ENCODE measurements around the gene RADIL. TPM values are rescaled to one million over a fixed set of nuclear protein-coding genes. Genes with fewer than 3 reads are reported as not detected.

Gene RADIL
- total and polyA plus RNA-seq, 3 experiments from 2014 or later = 0.04 to 0.20 TPM; not detected in 1

DNA sequence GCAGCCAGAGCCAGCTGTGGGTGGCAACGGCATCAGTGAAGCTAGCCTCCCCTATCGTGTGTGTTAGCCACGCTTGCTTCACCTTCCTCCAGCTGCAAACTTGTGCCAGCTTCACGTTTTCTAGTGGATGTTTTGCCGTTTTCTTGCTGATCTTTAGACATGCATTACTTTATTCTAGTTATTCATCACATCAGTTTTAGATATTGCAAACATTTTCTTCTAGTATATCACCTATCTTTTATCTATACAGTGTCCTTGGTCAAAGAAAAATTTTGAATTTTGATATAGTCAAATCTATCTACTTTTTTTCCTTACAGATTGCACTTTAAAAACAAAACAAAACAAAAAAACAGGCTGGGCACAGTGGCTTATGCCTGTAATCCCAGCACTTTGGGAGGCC, 15.0 kb downstream of the RADIL start:
- peaks cover 2 to 13% (median 5%) of the 10 kb centered on the region in 3 donors for H3K4me1 Mint-ChIP-seq
- CTCF ChIA-PET = no interaction called here
- Histone ChIP-seq H3K27ac (ENCODE audit: low read depth, low read length) (no peak overlapping the region), H3K4me3 (ENCODE audit: low read length) (no peak overlapping the region), H3K9me3 (ENCODE audit: low read length) (no peaks in the 10 kb centered on the region), H3K4me1 (ENCODE audit: insufficient read depth, low read length) (no peaks in the 10 kb centered on the region), H3K27me3 (ENCODE audit: insufficient read depth, low read length, poor library complexity, severe bottlenecking) (no peaks in the 10 kb centered on the region), H3K36me3 (ENCODE audit: insufficient read depth, low read length) (no peaks in the 10 kb centered on the region)
- H3K4me3 Mint-ChIP-seq = no peak overlapping the region
- H3K36me3 Mint-ChIP-seq = no peaks in the 10 kb centered on the region
- peaks cover 0 to 8% (median 2%) of the 10 kb centered on the region in 5 donors for H3K9me3 Mint-ChIP-seq
- POLR2A ChIA-PET = no interaction called here
- H3K27ac Mint-ChIP-seq = no peak overlapping the region
- no peak for DNase-seq
- peaks cover 33 to 69% of the 10 kb centered on the region in 2 donors for H3K27me3 Mint-ChIP-seq

DNA sequence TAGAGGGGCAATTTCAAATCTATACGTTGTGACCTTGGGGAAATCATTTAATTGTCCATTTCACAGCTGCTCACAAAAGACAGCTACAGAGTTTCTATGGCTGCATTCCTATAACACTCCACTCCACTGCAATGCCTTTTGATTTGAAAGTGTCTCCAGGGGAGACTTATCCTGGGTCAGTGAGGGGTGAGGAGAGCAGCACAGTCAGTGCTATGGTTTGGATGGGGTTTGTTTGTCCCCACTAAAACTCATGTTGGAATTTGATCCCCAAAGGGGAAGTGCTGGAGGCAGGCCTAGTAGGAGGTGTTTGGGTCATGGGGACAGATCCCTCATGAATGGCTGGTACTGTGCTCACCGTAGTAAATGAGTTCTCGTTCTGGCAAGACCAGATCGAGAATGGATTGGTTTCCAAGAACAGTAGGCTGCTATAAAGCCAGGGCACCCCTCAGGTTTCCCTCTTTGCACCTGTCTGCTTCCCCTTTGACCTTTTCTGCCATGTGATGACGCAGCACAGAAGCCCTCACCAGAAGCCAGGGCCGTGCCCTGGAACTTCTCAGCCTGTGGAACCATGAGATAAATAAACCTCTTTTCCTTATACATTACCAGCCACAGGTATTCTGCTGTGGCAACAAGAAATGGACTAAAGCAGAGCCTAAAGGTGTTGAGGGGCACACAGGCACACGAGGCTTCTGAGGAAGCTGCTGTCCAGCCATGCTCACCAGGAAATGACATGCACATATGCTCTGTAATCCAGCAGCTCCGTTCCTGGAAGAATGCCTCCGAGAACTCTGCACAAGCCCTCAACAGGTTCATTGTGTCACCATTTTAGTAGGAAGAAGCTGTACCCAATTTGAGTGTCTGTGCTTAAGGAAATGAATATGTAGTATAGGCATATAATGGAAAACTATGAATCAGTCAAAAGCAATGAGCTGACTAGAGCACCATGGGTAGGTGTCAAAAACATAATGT, 16.7 kb downstream of the RADIL start:
- H3K4me1 Mint-ChIP-seq = peaks cover 2 to 5% (median 5%) of the 10 kb centered on the region in 3 donors
- DNase-seq = no peak
- no peak overlapping the region for H3K4me3 Mint-ChIP-seq
- POLR2A ChIA-PET = no interaction called here
- Histone ChIP-seq H3K27me3 (ENCODE audit: insufficient read depth, low read length, poor library complexity, severe bottlenecking) (no peaks in the 10 kb centered on the region), H3K9me3 (ENCODE audit: low read length) (no peaks in the 10 kb centered on the region), H3K4me1 (ENCODE audit: insufficient read depth, low read length) (no peaks in the 10 kb centered on the region), H3K27ac (ENCODE audit: low read depth, low read length) (no peak overlapping the region), H3K36me3 (ENCODE audit: insufficient read depth, low read length) (no peaks in the 10 kb centered on the region), H3K4me3 (ENCODE audit: low read length) (no peak overlapping the region)
- H3K9me3 Mint-ChIP-seq = peaks cover 0 to 15% (median 5%) of the 10 kb centered on the region in 5 donors
- peaks cover 0 to 2% (median 0%) of the 10 kb centered on the region in 3 donors for H3K36me3 Mint-ChIP-seq
- peaks cover 33 to 69% of the 10 kb centered on the region in 2 donors for H3K27me3 Mint-ChIP-seq
- H3K27ac Mint-ChIP-seq = no peak overlapping the region
- CTCF ChIA-PET = no interaction called here

- Histone ChIP-seq H3K9me3 (ENCODE audit: low read length) (no peaks in the 10 kb centered on the region), H3K27ac (ENCODE audit: low read depth, low read length) (no peak overlapping the region), H3K4me3 (ENCODE audit: low read length) (no peak overlapping the region), H3K36me3 (ENCODE audit: insufficient read depth, low read length) (no peaks in the 10 kb centered on the region), H3K4me1 (ENCODE audit: insufficient read depth, low read length) (no peaks in the 10 kb centered on the region), H3K27me3 (ENCODE audit: insufficient read depth, low read length, poor library complexity, severe bottlenecking) (peaks cover 6% of the 10 kb centered on the region)
- H3K27me3 Mint-ChIP-seq = peaks cover 20 to 80% of the 10 kb centered on the region in 2 donors
- peaks cover 0 to 2% (median 0%) of the 10 kb centered on the region in 3 donors for H3K36me3 Mint-ChIP-seq
- peak overlapping the region in 6 of 7 donors; percentile 21 to 68 (median 48) for H3K4me3 Mint-ChIP-seq
- ChIA-PET CTCF (no interaction called here), POLR2A (no interaction called here)
- peaks cover 0 to 5% (median 0%) of the 10 kb centered on the region in 3 donors for H3K4me1 Mint-ChIP-seq
- H3K9me3 Mint-ChIP-seq = peaks cover 0 to 15% (median 4%) of the 10 kb centered on the region in 5 donors
- peak overlapping the region in 1 of 8 donors; percentile 83 for H3K27ac Mint-ChIP-seq
- no peak for DNase-seq
Measured at GRCh38 chr7:4862156-4862555, 21.4 kb downstream of the RADIL start.

DNA sequence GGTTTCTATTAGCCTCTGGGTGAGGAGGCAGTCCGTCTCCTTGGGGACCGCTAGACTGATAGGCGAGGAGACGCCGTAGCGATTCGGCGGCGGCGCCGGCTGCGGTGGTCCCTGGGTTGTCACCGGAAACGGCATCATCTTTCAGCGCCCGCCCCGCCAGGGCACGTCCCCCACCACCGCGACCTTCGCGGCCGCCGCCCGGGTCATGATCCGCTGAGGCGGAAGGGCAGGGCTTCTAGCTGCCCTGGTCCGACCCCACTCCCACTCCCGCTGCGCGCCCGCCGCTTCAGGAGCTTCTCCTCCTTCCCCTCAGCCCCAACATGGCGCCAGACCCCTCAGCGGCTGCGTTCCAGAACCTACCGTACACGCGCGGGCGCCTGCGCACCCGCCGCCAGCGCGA, 21.8 kb downstream of the RADIL start, which contains the start of gene PAPOLB:
Gene PAPOLB (minus strand): TSS at position 358 of the 400 bp plus-strand sequence. CDS start 220 bp downstream, at position 138.
- H3K27ac ChIP-seq (ENCODE audit: low read depth, low read length) = no peak within 1 kb of the TSS
- H3K27me3 ChIP-seq (ENCODE audit: insufficient read depth, low read length, poor library complexity, severe bottlenecking) = peaks cover 6% of the 10 kb centered on the region
- peak in 3 of 5 donors; percentile 32 to 51 (median 44) for DNase-seq
- no peaks in the 10 kb centered on the region for H3K9me3 ChIP-seq (ENCODE audit: low read length)
- Mint-ChIP-seq H3K4me1 (peaks cover 0 to 5% (median 0%) of the 10 kb centered on the region in 3 donors), H3K9me3 (peaks cover 0 to 15% (median 4%) of the 10 kb centered on the region in 5 donors), H3K27ac (peak within 1 kb of the TSS in 2 of 8 donors; percentile 43 to 83), H3K27me3 (peaks cover 20 to 81% of the 10 kb centered on the region in 2 donors), H3K36me3 (peaks cover 0 to 2% (median 0%) of the 10 kb centered on the region in 3 donors), H3K4me3 (peak within 1 kb of the TSS; percentile 16 to 79 (median 63))
- no peaks in the 10 kb centered on the region for H3K4me1 ChIP-seq (ENCODE audit: insufficient read depth, low read length)
- H3K4me3 ChIP-seq (ENCODE audit: low read length) = no peak within 1 kb of the TSS
- no peaks in the 10 kb centered on the region for H3K36me3 ChIP-seq (ENCODE audit: insufficient read depth, low read length)
- ChIA-PET POLR2A (no interaction called here), CTCF (no interaction called here)

- no peak overlapping the region for H3K27ac ChIP-seq (ENCODE audit: low read depth, low read length)
- ChIA-PET POLR2A (no interaction called here), CTCF (no interaction called here)
- Mint-ChIP-seq H3K27ac (peak overlapping the region in 2 of 8 donors; percentile 35 to 43), H3K27me3 (peaks cover 20 to 82% of the 10 kb centered on the region in 2 donors), H3K4me1 (peaks cover 0 to 5% (median 0%) of the 10 kb centered on the region in 3 donors), H3K36me3 (peaks cover 0 to 2% (median 0%) of the 10 kb centered on the region in 3 donors), H3K4me3 (peak overlapping the region in 6 of 7 donors; percentile 0 to 68 (median 63)), H3K9me3 (peaks cover 0 to 14% (median 4%) of the 10 kb centered on the region in 5 donors)
- peaks cover 6% of the 10 kb centered on the region for H3K27me3 ChIP-seq (ENCODE audit: insufficient read depth, low read length, poor library complexity, severe bottlenecking)
- H3K4me3 ChIP-seq (ENCODE audit: low read length) = no peak overlapping the region
- DNase-seq = no peak
- no peaks in the 10 kb centered on the region for H3K4me1 ChIP-seq (ENCODE audit: insufficient read depth, low read length)
- no peaks in the 10 kb centered on the region for H3K36me3 ChIP-seq (ENCODE audit: insufficient read depth, low read length)
- H3K9me3 ChIP-seq (ENCODE audit: low read length) = no peaks in the 10 kb centered on the region
Measured at GRCh38 chr7:4861227-4861626, 22.3 kb downstream of the RADIL start.

- no peaks in the 10 kb centered on the region for H3K36me3 ChIP-seq (ENCODE audit: insufficient read depth, low read length)
- ChIA-PET POLR2A (no interaction called here), CTCF (no interaction called here)
- peaks cover 0 to 5% (median 0%) of the 10 kb centered on the region in 3 donors for H3K4me1 Mint-ChIP-seq
- H3K27ac ChIP-seq (ENCODE audit: low read depth, low read length) = no peak overlapping the region
- H3K27me3 ChIP-seq (ENCODE audit: insufficient read depth, low read length, poor library complexity, severe bottlenecking) = peaks cover 6% of the 10 kb centered on the region
- DNase-seq = no peak
- no peak overlapping the region for H3K4me3 ChIP-seq (ENCODE audit: low read length)
- H3K27me3 Mint-ChIP-seq = peaks cover 3 to 46% of the 10 kb centered on the region in 2 donors
- H3K4me3 Mint-ChIP-seq = no peak overlapping the region
- no peaks in the 10 kb centered on the region for H3K9me3 ChIP-seq (ENCODE audit: low read length)
- H3K27ac Mint-ChIP-seq = no peak overlapping the region
- peaks cover 0 to 5% (median 2%) of the 10 kb centered on the region in 5 donors for H3K9me3 Mint-ChIP-seq
- no peaks in the 10 kb centered on the region for H3K36me3 Mint-ChIP-seq
- H3K4me1 ChIP-seq (ENCODE audit: insufficient read depth, low read length) = no peaks in the 10 kb centered on the region
Measured at GRCh38 chr7:4857189-4857588, 26.3 kb downstream of the RADIL start.

- Histone ChIP-seq H3K27ac (ENCODE audit: low read depth, low read length) (no peak overlapping the region), H3K27me3 (ENCODE audit: insufficient read depth, low read length, poor library complexity, severe bottlenecking) (peaks cover 6% of the 10 kb centered on the region), H3K36me3 (ENCODE audit: insufficient read depth, low read length) (no peaks in the 10 kb centered on the region), H3K4me3 (ENCODE audit: low read length) (no peak overlapping the region), H3K9me3 (ENCODE audit: low read length) (no peaks in the 10 kb centered on the region), H3K4me1 (ENCODE audit: insufficient read depth, low read length) (no peaks in the 10 kb centered on the region)
- Mint-ChIP-seq H3K27me3 (peaks cover 3 to 42% of the 10 kb centered on the region in 2 donors), H3K27ac (peak overlapping the region in 1 of 8 donors; percentile 7), H3K9me3 (peaks cover 0 to 4% (median 2%) of the 10 kb centered on the region in 5 donors), H3K4me1 (peaks cover 0 to 4% (median 0%) of the 10 kb centered on the region in 3 donors), H3K36me3 (no peaks in the 10 kb centered on the region), H3K4me3 (no peak overlapping the region)
- POLR2A ChIA-PET = no interaction called here
- DNase-seq = no peak
- CTCF ChIA-PET = no interaction called here
Measured at GRCh38 chr7:4856336-4857057, 27.0 kb downstream of the RADIL start.

Data from CD8-positive, alpha-beta memory T cell (primary cell).